Spleen (tissue), 11 donors: Measurements from ENCODE around the gene ABCG4. TPM values are rescaled to one million over a fixed set of nuclear protein-coding genes. Genes with fewer than 3 reads are reported as not detected.
"Not testable (repeated sequence)": the region's sequence is repeated elsewhere in the genome, so short reads cannot be mapped to it uniquely, and the experiment has no call there.

Experiments used
- DNase-seq: peaks from one replicate; pipeline ENCODE4 v3.0.0-alpha.2; 2020
- H3K27ac ChIP-seq, 8 donors: fragments of 200-600 bp; sonication (generic) in 7 of 8; 1 replicate in 4 of 8; 2 replicates in 4 of 8; pipeline versions ENCODE4 v1.5.0 to v1.8.0; 2016 to 2021; ENCODE audit warnings: inconsistent platforms in 4 of 8, mild to moderate bottlenecking in 4 of 8, moderate library complexity in 1 of 8
- H3K27me3 ChIP-seq, 7 donors: fragments of 200-600 bp; sonication (generic) in 6 of 7; replicated peaks in 1 of 7; 1 replicate in 4 of 7; 2 replicates in 3 of 7; pipeline versions ENCODE4 v1.5.0 to v1.8.0; 2016 to 2021; ENCODE audit warnings: inconsistent platforms in 3 of 7, mild to moderate bottlenecking in 1 of 7
- H3K36me3 ChIP-seq, 6 donors: fragments of 200-600 bp; sonication (generic) in 5 of 6; 1 replicate in 4 of 6; 2 replicates in 2 of 6; pipeline versions ENCODE4 v1.5.0 to v1.8.0; 2016 to 2021; ENCODE audit warnings: inconsistent platforms in 2 of 6
- H3K4me1 ChIP-seq, 6 donors: fragments of 200-600 bp; sonication (generic) in 5 of 6; 1 replicate in 3 of 6; 2 replicates in 3 of 6; pipeline versions ENCODE4 v1.5.0 to v1.8.0; 2016 to 2021; ENCODE audit warnings: inconsistent platforms in 3 of 6
- H3K4me3 ChIP-seq, 8 donors: fragments of 200-600 bp; sonication (generic) in 7 of 8; 1 replicate in 4 of 8; 2 replicates in 4 of 8; pipeline versions ENCODE4 v1.5.0 to v1.8.0; 2016 to 2021; ENCODE audit warnings: inconsistent platforms in 4 of 8, mild to moderate bottlenecking in 4 of 8, moderate library complexity in 2 of 8
- H3K9me3 ChIP-seq, 8 donors: fragments of 200-600 bp; sonication (generic) in 7 of 8; 1 replicate in 4 of 8; 2 replicates in 4 of 8; pipeline versions ENCODE4 v1.5.0 to v1.8.0; 2016 to 2021; ENCODE audit warnings: inconsistent platforms in 4 of 8
- POLR2A ChIP-seq, 3 donors: fragments of 450-650 bp; IDR thresholded peaks; one replicate each; pipeline ENCODE4 v1.5.1; 2017; ENCODE audit warnings: antibody characterized with exemption in 3 of 3, mild to moderate bottlenecking in 1 of 3
- POLR2AphosphoS5 ChIP-seq, 3 donors: sonication (generic); formaldehyde crosslinking; IDR thresholded peaks; one replicate each; pipeline ENCODE4 v1.5.1; 2017; ENCODE audit warnings: antibody characterized with exemption in 3 of 3
- WGBS, 5 donors: extraction: QIAGEN DNeasy Blood & Tissue Kit in 3 of 5; methylation state at CpG; one replicate each; pipeline versions ENCODE4 v1.1.5 to v1.1.7; 2013 to 2018; 5-methylcytosine and 5-hydroxymethylcytosine counted together
- intact Hi-C: fragments of 100-400 bp; cut with DNase I; formaldehyde crosslinking; loops from one replicate; pipeline ENCODE4 v1.15.0; 2023; ENCODE audit warnings: low total_unique reads
- polyA plus RNA-seq, 3 donors: library from polyadenylated mRNA; stranded (reverse); fragments of 200-250 nt; gene quantifications; one replicate each; pipeline ENCODE4 v1.2.1, GENCODE V29; 2013
- total RNA-seq, 7 donors: library from RNA; depleted of rRNA in 3 of 7; stranded (reverse); fragments of >200 nt in 3 of 7; fragmentation: NEBNext Ultra II Directional in 4 of 7; extraction: Animal tissue kit (Norgen Biotek cat#: 25700) in 4 of 7; gene quantifications; one replicate each; pipeline versions ENCODE4 v1.1.0 to v1.2.1, GENCODE V29; 2016 to 2021
- TF ChIP-seq, protein P1 (sequence below), 11 experiments: fragments of 200-600 bp in 7 of 11; fragments of 450-650 bp in 4 of 11; sonication (generic) in 4 of 11; IDR thresholded peaks in 8 of 11; conservative IDR thresholded peaks in 3 of 11; 1 replicate in 7 of 11; 2 replicates in 4 of 11; pipeline versions ENCODE4 v1.4.0 to v1.8.0; 2016 to 2021; ENCODE audit warnings: antibody characterized with exemption in 11 of 11, inconsistent platforms in 4 of 11, mild to moderate bottlenecking in 1 of 11
- donor health status: healthy with polysubstance abuse.
- donor health status: DM: no; HTN: no; CAD: no; lungs with moderate emphysema.
- donor health status: DM: no; HTN: no; CAD: no.
- donor health status: Bipolar disorder and iron deficiency.
- donor health status: healthy.
- donor health status: DM: no; HTN: no; CAD: no.
- donor health status: DM: yes; HTN: yes; CAD: no.

The ABCG4 gene
- total and polyA plus RNA-seq, 10 donors: 0.03 to 0.32 (median 0.20) TPM; not detected in 4

DNA sequence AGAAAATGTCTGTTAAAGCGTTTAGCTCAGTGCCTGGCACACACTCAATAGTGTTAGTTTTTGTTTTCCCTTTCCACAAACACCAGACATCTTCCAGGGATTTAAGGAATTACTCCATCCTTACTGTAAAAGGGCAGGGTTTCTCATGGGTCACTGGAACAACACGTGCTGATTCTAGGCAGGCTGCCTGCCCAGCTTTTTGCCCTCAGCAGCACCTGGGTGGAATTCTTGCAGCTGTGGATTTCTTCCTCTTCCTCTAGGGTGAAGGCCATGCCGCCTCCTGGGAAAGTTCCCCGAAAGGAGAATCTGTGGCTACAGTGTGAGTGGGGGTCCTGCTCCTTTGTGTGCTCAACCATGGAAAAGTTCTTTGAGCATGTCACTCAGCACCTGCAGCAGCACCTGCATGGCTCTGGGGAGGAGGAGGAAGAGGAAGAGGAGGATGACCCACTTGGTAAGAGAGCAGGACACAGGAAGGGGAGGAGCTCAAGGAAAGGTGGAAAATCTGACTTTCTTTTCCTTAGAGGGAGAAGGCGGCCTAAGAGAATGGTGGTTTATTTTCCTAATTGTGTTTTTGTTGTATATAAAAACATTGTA lies 22.1 kb upstream of the ABCG4 start:
- TF ChIP-seq, protein P1, sequence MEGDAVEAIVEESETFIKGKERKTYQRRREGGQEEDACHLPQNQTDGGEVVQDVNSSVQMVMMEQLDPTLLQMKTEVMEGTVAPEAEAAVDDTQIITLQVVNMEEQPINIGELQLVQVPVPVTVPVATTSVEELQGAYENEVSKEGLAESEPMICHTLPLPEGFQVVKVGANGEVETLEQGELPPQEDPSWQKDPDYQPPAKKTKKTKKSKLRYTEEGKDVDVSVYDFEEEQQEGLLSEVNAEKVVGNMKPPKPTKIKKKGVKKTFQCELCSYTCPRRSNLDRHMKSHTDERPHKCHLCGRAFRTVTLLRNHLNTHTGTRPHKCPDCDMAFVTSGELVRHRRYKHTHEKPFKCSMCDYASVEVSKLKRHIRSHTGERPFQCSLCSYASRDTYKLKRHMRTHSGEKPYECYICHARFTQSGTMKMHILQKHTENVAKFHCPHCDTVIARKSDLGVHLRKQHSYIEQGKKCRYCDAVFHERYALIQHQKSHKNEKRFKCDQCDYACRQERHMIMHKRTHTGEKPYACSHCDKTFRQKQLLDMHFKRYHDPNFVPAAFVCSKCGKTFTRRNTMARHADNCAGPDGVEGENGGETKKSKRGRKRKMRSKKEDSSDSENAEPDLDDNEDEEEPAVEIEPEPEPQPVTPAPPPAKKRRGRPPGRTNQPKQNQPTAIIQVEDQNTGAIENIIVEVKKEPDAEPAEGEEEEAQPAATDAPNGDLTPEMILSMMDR (IDR thresholded peaks at IDR 0.05 in 8 of 11, conservative IDR thresholded peaks at IDR 0.05 in 3 of 11): no peak
- peak in 1 of 3 donors; percentile 6 for TF ChIP-seq POLR2AphosphoS5 (IDR thresholded peaks at IDR 0.05)
- TF ChIP-seq POLR2A (IDR thresholded peaks at IDR 0.05): no peak
- Histone ChIP-seq H3K36me3 (peaks cover 0 to 82% (median 48%) of the 10 kb centered on the region in 6 donors), H3K27ac (peak overlapping the region in 5 of 8 donors; percentile 10 to 56 (median 41)), H3K9me3 (no peaks in the 10 kb centered on the region), H3K4me3 (no peak overlapping the region), H3K27me3 (no peaks in the 10 kb centered on the region), H3K4me1 (peaks cover 19 to 78% (median 46%) of the 10 kb centered on the region in 6 donors)
- WGBS, 5 donors: 65 to 80% (median 72%) methylated on average over 5 of the region's 5 CpGs
- intact Hi-C loops: no loop called here
- DNase-seq: no peak

DNA sequence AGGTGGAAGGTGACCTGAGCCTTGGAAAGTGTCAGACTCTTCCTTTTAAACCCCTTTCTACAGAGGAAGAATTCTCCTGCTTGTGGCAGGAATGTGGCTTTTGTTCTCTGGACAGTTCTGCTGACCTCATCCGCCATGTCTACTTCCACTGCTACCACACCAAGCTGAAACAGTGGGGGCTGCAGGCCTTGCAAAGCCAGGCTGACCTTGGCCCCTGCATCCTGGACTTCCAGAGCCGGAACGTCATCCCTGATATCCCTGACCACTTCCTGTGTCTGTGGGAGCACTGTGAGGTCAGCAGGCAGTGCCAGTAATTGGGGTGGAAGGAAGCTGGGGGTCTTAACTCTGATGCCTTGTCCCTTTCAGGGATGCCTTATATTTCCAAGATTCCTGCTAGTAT lies 18.2 kb upstream of the ABCG4 start:
- intact Hi-C loops: no loop called here
- TF ChIP-seq, protein P1 (IDR thresholded peaks at IDR 0.05 in 8 of 11, conservative IDR thresholded peaks at IDR 0.05 in 3 of 11): peak in 1 of 11 experiments; percentile 24
- peak; percentile 26 to 77 (median 76) for TF ChIP-seq POLR2AphosphoS5 (IDR thresholded peaks at IDR 0.05)
- no peak for TF ChIP-seq POLR2A (IDR thresholded peaks at IDR 0.05)
- Histone ChIP-seq H3K36me3 (peaks cover 4 to 93% (median 67%) of the 10 kb centered on the region in 6 donors), H3K4me1 (peaks cover 9 to 57% (median 29%) of the 10 kb centered on the region in 6 donors), H3K27me3 (no peaks in the 10 kb centered on the region), H3K4me3 (no peak overlapping the region), H3K9me3 (no peaks in the 10 kb centered on the region), H3K27ac (peak overlapping the region in 7 of 8 donors; percentile 24 to 72 (median 57))
- no peak for DNase-seq
- 43 to 71% (median 68%) methylated on average over 3 of the region's 3 CpGs for WGBS, 5 donors

DNA sequence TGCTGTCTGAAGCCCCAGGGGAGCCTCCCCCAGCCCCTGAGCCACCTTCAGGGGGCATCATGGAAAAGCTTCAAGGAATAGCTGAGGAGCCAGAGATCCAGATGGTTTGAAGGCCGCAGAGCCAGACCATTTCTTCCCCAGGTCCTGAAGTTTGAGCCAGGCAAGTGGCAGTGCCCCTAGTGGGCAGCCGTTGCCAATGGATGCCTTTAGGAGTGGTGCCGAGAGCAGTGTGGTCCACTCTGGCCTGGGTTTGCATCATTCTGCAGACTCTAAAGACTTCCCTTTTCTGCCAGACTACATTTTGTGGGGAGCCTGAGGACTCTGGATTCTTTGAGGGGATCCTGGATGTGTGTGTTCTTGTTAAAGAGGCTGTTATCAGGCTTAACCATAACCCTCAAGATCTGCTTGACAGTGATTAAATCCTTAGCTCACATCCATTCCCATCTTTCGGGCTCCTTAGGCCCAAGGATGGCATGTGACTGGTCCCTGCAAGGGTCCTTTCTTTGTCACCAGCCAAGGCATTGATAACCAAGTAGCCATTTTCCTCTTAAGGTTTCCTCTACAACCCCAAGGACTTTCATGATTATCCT lies 14.4 kb upstream of the ABCG4 start:
- Histone ChIP-seq H3K4me3 (no peak overlapping the region), H3K27me3 (no peaks in the 10 kb centered on the region), H3K27ac (no peak overlapping the region), H3K36me3 (peaks cover 4 to 58% (median 53%) of the 10 kb centered on the region in 6 donors), H3K9me3 (no peaks in the 10 kb centered on the region), H3K4me1 (peaks cover 7 to 30% (median 17%) of the 10 kb centered on the region in 6 donors)
- WGBS, 5 donors: 58 to 81% (median 66%) methylated on average over 2 to 4 of the region's 4 CpGs
- DNase-seq: no peak
- TF ChIP-seq POLR2AphosphoS5 (IDR thresholded peaks at IDR 0.05) (peak in 1 of 3 donors; percentile 20), POLR2A (IDR thresholded peaks at IDR 0.05) (no peak)
- TF ChIP-seq, protein P1 (IDR thresholded peaks at IDR 0.05 in 8 of 11, conservative IDR thresholded peaks at IDR 0.05 in 3 of 11): peak in 7 of 11 experiments; percentile 26 to 52 (median 44)
- intact Hi-C loops: no loop called here

DNA sequence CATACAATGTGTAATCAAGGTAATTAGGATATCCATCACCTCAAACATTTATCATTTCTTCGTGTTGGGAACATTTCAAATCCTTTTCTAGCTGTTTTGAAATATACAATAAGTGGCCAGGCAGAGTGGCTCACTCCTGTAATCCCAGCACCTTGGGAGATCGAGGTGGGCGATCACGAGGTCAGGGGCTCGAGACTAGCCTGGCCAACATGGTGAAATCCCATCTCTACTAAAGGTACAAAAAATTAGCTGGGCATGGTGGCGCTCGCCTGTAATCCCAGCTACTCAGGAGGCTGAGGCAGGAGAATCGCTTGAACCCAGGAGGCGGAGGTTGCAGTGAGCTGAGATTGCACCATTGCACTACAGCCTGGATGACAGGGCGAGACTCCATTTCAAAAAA lies 9.6 kb upstream of the ABCG4 start:
- H3K4me1 ChIP-seq, H3K9me3 ChIP-seq, H3K27ac ChIP-seq, H3K4me3 ChIP-seq, DNase-seq, intact Hi-C loops, H3K36me3 ChIP-seq: not testable (repeated sequence)
- peaks cover 0 to 13% (median 0%) of the 10 kb centered on the region in 7 donors for H3K27me3 ChIP-seq
- 90 to 95% (median 92%) methylated on average over 10 of the region's 10 CpGs for WGBS, 5 donors
